Measurements from ENCODE around the gene MT1G.

The MT1G gene

GRCh38 chr16:56645311-56645710 lies 22.6 kb downstream of the MT1G start:
- no peak overlapping the region for H3K4me3 Mint-ChIP-seq
- peaks cover 83% of the 10 kb centered on the region for H3K27me3 Mint-ChIP-seq
- H3K27ac Mint-ChIP-seq: no peak overlapping the region
- H3K9me3 Mint-ChIP-seq: no peaks in the 10 kb centered on the region
- intact Hi-C loops (cut with micrococcal nuclease): no loop called here
- peaks cover 23% of the 10 kb centered on the region for H3K4me1 Mint-ChIP-seq (ENCODE audit: low read depth)
- H3K36me3 Mint-ChIP-seq (ENCODE audit: low read depth): no peaks in the 10 kb centered on the region

GRCh38 chr16:56643833-56644232 lies 24.0 kb downstream of the MT1G start:
- H3K27ac Mint-ChIP-seq: peak overlapping the region; percentile 15
- peaks cover 23% of the 10 kb centered on the region for H3K4me1 Mint-ChIP-seq (ENCODE audit: low read depth)
- H3K4me3 Mint-ChIP-seq: peak overlapping the region; percentile 64

GRCh38 chr16:56643080-56643778 lies 24.6 kb downstream of the MT1G start:
- Mint-ChIP-seq H3K27ac (peak overlapping the region; percentile 28), H3K36me3 (ENCODE audit: low read depth) (no peaks in the 10 kb centered on the region), H3K9me3 (no peaks in the 10 kb centered on the region), H3K4me3 (peak overlapping the region; percentile 64), H3K4me1 (ENCODE audit: low read depth) (peaks cover 23% of the 10 kb centered on the region), H3K27me3 (peaks cover 92% of the 10 kb centered on the region)
- intact Hi-C loops (cut with micrococcal nuclease): no loop called here

More at GRCh38 chr16:56643833-56644232, 24.0 kb downstream of the MT1G start:
- Mint-ChIP-seq H3K36me3 (ENCODE audit: low read depth) (no peaks in the 10 kb centered on the region), H3K9me3 (no peaks in the 10 kb centered on the region), H3K27me3 (peaks cover 92% of the 10 kb centered on the region)
- intact Hi-C loops (cut with micrococcal nuclease): no loop called here

GRCh38 chr16:56641166-56641565 lies 26.7 kb downstream of the MT1G start:
- H3K4me1 Mint-ChIP-seq (ENCODE audit: low read depth): peaks cover 30% of the 10 kb centered on the region
- no peak overlapping the region for H3K27ac Mint-ChIP-seq
- no peak overlapping the region for H3K4me3 Mint-ChIP-seq
- peaks cover 96% of the 10 kb centered on the region for H3K27me3 Mint-ChIP-seq
- H3K36me3 Mint-ChIP-seq (ENCODE audit: low read depth): no peaks in the 10 kb centered on the region
- intact Hi-C loops (cut with micrococcal nuclease): no loop called here
- no peaks in the 10 kb centered on the region for H3K9me3 Mint-ChIP-seq

- Mint-ChIP-seq H3K4me3 (no peak overlapping the region), H3K27me3 (peaks cover 94% of the 10 kb centered on the region), H3K9me3 (no peaks in the 10 kb centered on the region), H3K36me3 (ENCODE audit: low read depth) (no peaks in the 10 kb centered on the region), H3K27ac (no peak overlapping the region), H3K4me1 (ENCODE audit: low read depth) (peaks cover 33% of the 10 kb centered on the region)
- intact Hi-C loops (cut with micrococcal nuclease): no loop called here
Observed at GRCh38 chr16:56640076-56640475, 27.8 kb downstream of the MT1G start.

- peaks cover 36% of the 10 kb centered on the region for H3K4me1 Mint-ChIP-seq (ENCODE audit: low read depth)
- H3K9me3 Mint-ChIP-seq: no peaks in the 10 kb centered on the region
- intact Hi-C loops (cut with micrococcal nuclease): no loop called here
- H3K4me3 Mint-ChIP-seq: no peak overlapping the region
- no peaks in the 10 kb centered on the region for H3K36me3 Mint-ChIP-seq (ENCODE audit: low read depth)
- peaks cover 94% of the 10 kb centered on the region for H3K27me3 Mint-ChIP-seq
- H3K27ac Mint-ChIP-seq: no peak overlapping the region
Observed at GRCh38 chr16:56639045-56639444, 28.8 kb downstream of the MT1G start.

GRCh38 chr16:56637814-56638750 lies 29.8 kb downstream of the MT1G start, which contains the start of gene MT1A:
Gene MT1A, plus strand, starts transcription at chr16:56638666. Its CDS starts 73 bp downstream, at chr16:56638739.
- intact Hi-C loops (cut with micrococcal nuclease): no loop called here
- Mint-ChIP-seq H3K36me3 (ENCODE audit: low read depth) (no peaks in the 10 kb centered on the region), H3K9me3 (no peaks in the 10 kb centered on the region), H3K4me3 (peak within 1 kb of the TSS; percentile 72), H3K27me3 (peaks cover 94% of the 10 kb centered on the region), H3K4me1 (ENCODE audit: low read depth) (peaks cover 26% of the 10 kb centered on the region), H3K27ac (no peak within 1 kb of the TSS)

GRCh38 chr16:56636616-56637413 lies 31.1 kb downstream of the MT1G start:
- Mint-ChIP-seq H3K27me3 (peaks cover 95% of the 10 kb centered on the region), H3K9me3 (no peaks in the 10 kb centered on the region), H3K27ac (no peak overlapping the region), H3K4me3 (no peak overlapping the region), H3K4me1 (ENCODE audit: low read depth) (peaks cover 33% of the 10 kb centered on the region), H3K36me3 (ENCODE audit: low read depth) (no peaks in the 10 kb centered on the region)
- intact Hi-C loops (cut with micrococcal nuclease): no loop called here

GRCh38 chr16:56635441-56635967 lies 32.4 kb downstream of the MT1G start:
- Mint-ChIP-seq H3K36me3 (ENCODE audit: low read depth) (no peaks in the 10 kb centered on the region), H3K4me1 (ENCODE audit: low read depth) (peaks cover 36% of the 10 kb centered on the region), H3K4me3 (no peak overlapping the region), H3K27ac (no peak overlapping the region), H3K27me3 (peaks cover 98% of the 10 kb centered on the region), H3K9me3 (no peaks in the 10 kb centered on the region)
- intact Hi-C loops (cut with micrococcal nuclease): no loop called here

GRCh38 chr16:56634715-56635440 lies 33.0 kb downstream of the MT1G start:
- peaks cover 97% of the 10 kb centered on the region for H3K27me3 Mint-ChIP-seq
- peaks cover 36% of the 10 kb centered on the region for H3K4me1 Mint-ChIP-seq (ENCODE audit: low read depth)
- intact Hi-C loops (cut with micrococcal nuclease): no loop called here
- H3K9me3 Mint-ChIP-seq: no peaks in the 10 kb centered on the region
- H3K4me3 Mint-ChIP-seq: no peak overlapping the region
- H3K27ac Mint-ChIP-seq: no peak overlapping the region
- no peaks in the 10 kb centered on the region for H3K36me3 Mint-ChIP-seq (ENCODE audit: low read depth)

- intact Hi-C loops (cut with micrococcal nuclease): no loop called here
- Mint-ChIP-seq H3K36me3 (ENCODE audit: low read depth) (no peaks in the 10 kb centered on the region), H3K4me3 (no peak overlapping the region)
Observed at GRCh38 chr16:56633535-56633934, 34.3 kb downstream of the MT1G start.

GRCh38 chr16:56632848-56633365 lies 35.0 kb downstream of the MT1G start:
- Mint-ChIP-seq H3K9me3 (no peaks in the 10 kb centered on the region), H3K27me3 (peaks cover 94% of the 10 kb centered on the region), H3K36me3 (ENCODE audit: low read depth) (no peaks in the 10 kb centered on the region), H3K4me3 (peak overlapping the region; percentile 69), H3K27ac (no peak overlapping the region), H3K4me1 (ENCODE audit: low read depth) (peaks cover 26% of the 10 kb centered on the region)
- intact Hi-C loops (cut with micrococcal nuclease): no loop called here

More at GRCh38 chr16:56633535-56633934, 34.3 kb downstream of the MT1G start:
- peaks cover 33% of the 10 kb centered on the region for H3K4me1 Mint-ChIP-seq (ENCODE audit: low read depth)
- H3K27ac Mint-ChIP-seq: no peak overlapping the region
- peaks cover 96% of the 10 kb centered on the region for H3K27me3 Mint-ChIP-seq
- H3K9me3 Mint-ChIP-seq: no peaks in the 10 kb centered on the region

All from dendritic cell treated with granulocyte-macrophage colony-stimulating factor and Interleukin-4, amounts not matched to agents 40 ng/mL and 50 ng/mL, for 4 days (primary cell).